Measurements from ENCODE around the gene KAT7.

KAT7 gene

GRCh38 chr17:49873466-49873865 is 85.0 kb downstream of the KAT7 start:
- no peak for DNase-seq

- no peak for DNase-seq
These were observed 85.4 kb downstream of the KAT7 start for GRCh38 chr17:49873926-49874325.

GRCh38 chr17:49874911-49875310 is 86.4 kb downstream of the KAT7 start:
- no peak for DNase-seq

- no peak for DNase-seq
These were observed 87.2 kb downstream of the KAT7 start for GRCh38 chr17:49875685-49876084.

GRCh38 chr17:49878931-49879904 is 90.7 kb downstream of the KAT7 start:
- DNase-seq = no peak

- no peak for DNase-seq
These were observed 92.0 kb downstream of the KAT7 start for GRCh38 chr17:49880291-49881053.

GRCh38 chr17:49881054-49881402 is 92.5 kb downstream of the KAT7 start:
- DNase-seq = no peak

- DNase-seq = no peak
These were observed 94.0 kb downstream of the KAT7 start for GRCh38 chr17:49882434-49882833.

All from SIG-M5 (cell line).